ENCODE results near the gene KASH5. TPM values are rescaled to one million over a fixed set of nuclear protein-coding genes. Genes with fewer than 3 reads are reported as not detected.
"Not testable (repeated sequence)": the region's sequence is repeated elsewhere in the genome, so short reads cannot be mapped to it uniquely, and the experiment has no call there.

Gene KASH5
- total RNA-seq, 8 experiments from 2014 or later = 0.27 to 2.7 (median 0.51) TPM; not detected in 2

DNA sequence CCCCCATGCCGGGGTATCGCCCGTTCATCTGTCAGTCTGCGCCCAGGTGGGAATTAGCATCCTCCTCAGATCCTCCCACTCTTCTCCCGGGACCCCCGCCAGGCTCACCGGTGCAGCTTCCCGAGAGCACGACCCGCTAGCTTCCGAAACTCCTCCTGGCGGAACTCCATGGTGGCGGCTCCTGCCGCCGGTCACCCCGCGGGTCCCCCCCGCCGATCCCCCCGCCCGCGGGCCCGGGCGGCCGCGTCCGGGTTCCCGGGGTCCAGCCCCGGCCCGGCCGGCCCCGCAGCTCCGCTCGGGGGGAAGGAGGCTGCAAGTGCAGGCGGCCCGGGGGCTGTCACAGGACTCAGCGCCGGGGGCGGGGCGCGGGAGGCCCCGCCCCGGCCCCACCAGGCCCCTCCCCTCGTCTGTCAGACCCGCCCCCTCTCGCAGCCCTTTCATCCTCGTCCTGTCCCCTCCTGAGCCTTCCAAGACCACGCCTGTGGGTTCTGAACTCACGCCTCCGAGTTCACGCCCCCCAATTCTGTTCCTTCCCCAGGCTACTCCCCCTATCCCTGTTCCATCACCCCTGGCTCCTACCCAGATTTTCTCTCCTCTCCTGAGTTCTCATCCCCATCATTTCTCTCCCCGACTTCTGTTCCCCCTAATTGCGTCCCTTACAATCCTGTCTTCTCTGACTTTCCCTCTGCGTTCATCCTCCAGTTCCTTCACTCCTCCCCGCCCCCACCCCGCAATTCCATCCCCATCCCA is 53.3 kb downstream of the KASH5 start, which contains the start of gene SLC17A7:
Gene SLC17A7, minus strand, starts transcription at position 318 of the 750 bp plus-strand sequence. Its CDS starts 148 bp downstream, at position 170.
- in situ Hi-C loops (cut with MboI; ENCODE audit: low pct_unique_long_range_greater_than_20kb in 2 of 9, low sequenced_read_pairs in 9 of 9, unreplicated experiment in 9 of 9) = loop anchor here in 2 of 9 experiments (10.0 kb wide), 1 partner anchor 47 kb away; no protein-coding TSS in a partner anchor
- H3K27ac ChIP-seq = no peak within 1 kb of the TSS
- ATAC-seq (replicated peaks in 6 of 8) = peak in 2 of 8 experiments; percentile 3 to 4
- H3K4me1 ChIP-seq (replicated peaks in 1 of 2) = peaks cover 20 to 22% of the 10 kb centered on the region in 2 donors
- H3K4me3 ChIP-seq = peak within 1 kb of the TSS; percentile 21 to 40 (median 34)
- WGBS, 10 experiments = 0% methylated on average over 1 of the region's 56 CpGs; no CpG with 5 or more reads in 8 of the 10 experiments

GRCh38 chr19:49441960-49442350 is 53.9 kb downstream of the KASH5 start:
- ATAC-seq (replicated peaks in 6 of 8) = no peak
- in situ Hi-C loops (cut with MboI; ENCODE audit: low pct_unique_long_range_greater_than_20kb in 2 of 9, low sequenced_read_pairs in 9 of 9, unreplicated experiment in 9 of 9) = loop anchor here in 2 of 9 experiments (10.0 kb wide), 1 partner anchor 47 kb away; no protein-coding TSS in a partner anchor
- Histone ChIP-seq H3K27ac (no peak overlapping the region), H3K4me3 (peak overlapping the region in 2 of 5 donors; percentile 33 to 38), H3K4me1 (replicated peaks in 1 of 2) (peaks cover 15 to 16% of the 10 kb centered on the region in 2 donors)
- 0 to 80% (median 7%) methylated on average over 1 to 7 of the region's 14 CpGs; no CpG with 5 or more reads in 4 of the 10 experiments for WGBS, 10 experiments

DNA sequence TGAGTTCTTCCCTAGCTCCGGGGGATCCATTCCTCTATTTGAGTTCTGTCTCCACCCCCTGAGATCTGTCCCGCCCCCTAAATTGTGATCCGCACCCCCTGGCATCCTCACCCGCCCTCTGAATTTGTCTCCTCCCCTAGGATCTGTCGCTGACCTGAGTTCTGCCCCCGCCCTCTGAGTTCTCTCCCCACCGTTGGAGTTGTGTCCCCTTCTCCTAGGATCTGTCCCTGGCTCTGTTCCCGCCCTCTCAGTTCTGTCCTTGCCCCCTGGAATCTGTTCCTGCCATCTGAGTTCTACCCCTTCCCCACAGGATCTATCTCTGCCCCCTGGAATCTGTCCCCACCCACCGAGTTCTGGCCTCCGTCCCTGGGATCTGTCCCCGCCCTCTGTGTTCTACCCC is 54.3 kb downstream of the KASH5 start:
- ATAC-seq (replicated peaks in 6 of 8) = no peak
- 0% methylated on average over 1 of the region's 11 CpGs; no CpG with 5 or more reads in 9 of the 10 experiments for WGBS, 10 experiments
- Histone ChIP-seq H3K27ac (no peak overlapping the region), H3K4me1 (replicated peaks in 1 of 2) (peaks cover 11 to 12% of the 10 kb centered on the region in 2 donors), H3K4me3 (peak overlapping the region in 4 of 5 donors; percentile 33 to 40 (median 36))
- in situ Hi-C loops (cut with MboI; ENCODE audit: low pct_unique_long_range_greater_than_20kb in 2 of 9, low sequenced_read_pairs in 9 of 9, unreplicated experiment in 9 of 9) = loop anchor here in 2 of 9 experiments (10.0 kb wide), 1 partner anchor 48 kb away; no protein-coding TSS in a partner anchor

DNA sequence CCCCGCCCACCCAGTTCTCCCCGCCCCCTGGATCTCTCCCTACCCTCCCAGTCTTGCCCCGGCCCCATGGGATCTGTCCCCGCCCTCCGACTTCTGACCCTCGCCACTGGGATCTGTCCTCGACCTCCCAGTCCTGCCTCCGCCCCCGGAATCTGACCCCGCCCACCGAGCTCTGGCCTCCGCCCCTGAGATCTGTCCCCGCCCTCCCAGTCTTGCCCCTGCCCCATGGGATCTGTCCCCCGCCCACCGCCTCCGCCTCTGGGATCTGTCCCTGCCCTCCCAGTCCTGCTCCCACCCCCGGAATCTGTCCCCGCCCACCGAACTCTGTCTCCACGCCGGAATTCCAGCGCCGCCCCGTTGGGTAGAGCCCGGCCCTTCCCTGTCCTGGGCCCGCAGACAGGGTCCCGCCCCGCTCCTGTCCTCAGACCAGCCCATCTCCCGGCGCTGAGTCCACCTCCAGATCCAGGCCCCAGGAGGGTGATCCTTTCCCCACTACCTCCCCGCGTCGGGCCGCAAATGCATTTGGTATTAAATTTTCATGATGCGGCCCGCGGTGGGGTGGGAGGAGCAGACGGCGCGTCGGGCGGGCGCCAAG is 54.8 kb downstream of the KASH5 start:
- Histone ChIP-seq H3K4me1 (replicated peaks in 1 of 2) (peaks cover 10 to 12% of the 10 kb centered on the region in 2 donors), H3K27ac (peak overlapping the region in 1 of 2 donors; percentile 65), H3K4me3 (peak overlapping the region; percentile 32 to 40 (median 34))
- ATAC-seq (replicated peaks in 6 of 8) = peak; percentile 54 to 77 (median 72)
- 0% methylated on average over 2 of the region's 43 CpGs; no CpG with 5 or more reads in 9 of the 10 experiments for whole genome bisulfite sequencing, 10 experiments
- in situ Hi-C loops (cut with MboI; ENCODE audit: low pct_unique_long_range_greater_than_20kb in 2 of 9, low sequenced_read_pairs in 9 of 9, unreplicated experiment in 9 of 9) = loop anchor here in 2 of 9 experiments (10.0 kb wide), 1 partner anchor 48 kb away; no protein-coding TSS in a partner anchor

- H3K27ac ChIP-seq = peak overlapping the region in 1 of 2 donors; percentile 65
- H3K4me1 ChIP-seq (replicated peaks in 1 of 2) = peaks cover 10 to 12% of the 10 kb centered on the region in 2 donors
- WGBS, 10 experiments = 0 to 4% (median 0%) methylated on average over 1 to 14 of the region's 47 CpGs; no CpG with 5 or more reads in 2 of the 10 experiments
- peak overlapping the region; percentile 32 to 40 (median 34) for H3K4me3 ChIP-seq
- in situ Hi-C loops (cut with MboI; ENCODE audit: low pct_unique_long_range_greater_than_20kb in 2 of 9, low sequenced_read_pairs in 9 of 9, unreplicated experiment in 9 of 9) = loop anchor here in 2 of 9 experiments (10.0 kb wide), 1 partner anchor 49 kb away; no protein-coding TSS in a partner anchor
- ATAC-seq (replicated peaks in 6 of 8) = peak; percentile 80 to 91 (median 86)
Measured at GRCh38 chr19:49443366-49444099, 55.5 kb downstream of the KASH5 start.

DNA sequence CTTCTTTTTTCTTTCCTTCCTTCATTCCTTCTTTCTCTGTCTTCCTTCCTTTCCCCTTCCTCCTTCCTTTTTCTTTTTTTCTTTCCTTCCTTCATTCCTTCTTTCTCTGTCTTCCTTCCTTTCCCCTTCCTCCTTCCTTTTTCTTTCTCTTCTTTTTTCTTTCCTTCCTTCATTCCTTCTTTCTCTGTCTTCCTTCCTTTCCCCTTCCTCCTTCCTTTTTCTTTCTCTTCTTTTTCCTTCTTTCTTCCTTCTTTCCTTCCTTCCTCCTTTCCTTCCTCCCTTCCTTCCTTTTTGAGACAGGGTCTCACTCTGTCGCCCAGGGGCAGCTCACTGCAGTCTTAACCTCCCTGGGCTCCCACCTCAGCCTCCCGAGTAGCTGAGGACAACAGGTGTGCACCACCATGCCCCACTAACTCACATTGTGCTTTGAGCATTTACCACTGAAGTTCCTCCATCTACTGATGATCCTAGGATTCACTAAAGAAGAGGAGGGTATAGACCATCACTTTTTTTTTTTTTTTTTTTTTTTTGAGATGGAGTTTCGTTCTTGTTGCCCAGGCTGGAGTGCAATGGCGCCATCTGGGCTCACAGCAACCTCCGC is 56.2 kb downstream of the KASH5 start:
- peaks cover 10 to 12% of the 10 kb centered on the region in 2 donors for H3K4me1 ChIP-seq (replicated peaks in 1 of 2)
- ATAC-seq (replicated peaks in 6 of 8); H3K4me3 ChIP-seq; H3K27ac ChIP-seq: not testable (repeated sequence)
- WGBS, 10 experiments = 11 to 100% (median 60%) methylated on average over 1 to 5 of the region's 5 CpGs; no CpG with 5 or more reads in 1 of the 10 experiments
- in situ Hi-C loops (cut with MboI; ENCODE audit: low pct_unique_long_range_greater_than_20kb in 2 of 9, low sequenced_read_pairs in 9 of 9, unreplicated experiment in 9 of 9) = loop anchor here in 2 of 9 experiments (10.0 kb wide), 1 partner anchor 49 kb away; no protein-coding TSS in a partner anchor

GRCh38 chr19:49445997-49446396 is 57.9 kb downstream of the KASH5 start:
- peaks cover 8 to 9% of the 10 kb centered on the region in 2 donors for H3K4me1 ChIP-seq (replicated peaks in 1 of 2)
- no peak overlapping the region for H3K27ac ChIP-seq
- no peak for ATAC-seq (replicated peaks in 6 of 8)
- 80 to 100% (median 90%) methylated on average over 1 of the region's 3 CpGs; no CpG with 5 or more reads in 6 of the 10 experiments for WGBS, 10 experiments
- in situ Hi-C loops (cut with MboI; ENCODE audit: low pct_unique_long_range_greater_than_20kb in 2 of 9, low sequenced_read_pairs in 9 of 9, unreplicated experiment in 9 of 9) = loop anchor here in 2 of 9 experiments (10.0 kb wide), 1 partner anchor 51 kb away; no protein-coding TSS in a partner anchor
- H3K4me3 ChIP-seq = no peak overlapping the region

GRCh38 chr19:49447485-49448431 is 59.7 kb downstream of the KASH5 start:
- no peak overlapping the region for H3K4me3 ChIP-seq
- in situ Hi-C loops (cut with MboI; ENCODE audit: low pct_unique_long_range_greater_than_20kb in 2 of 9, low sequenced_read_pairs in 9 of 9, unreplicated experiment in 9 of 9) = loop anchor here in 2 of 9 experiments (10.0 kb wide), 1 partner anchor 53 kb away; no protein-coding TSS in a partner anchor
- no peak overlapping the region for H3K27ac ChIP-seq
- peaks cover 0 to 2% of the 10 kb centered on the region in 2 donors for H3K4me1 ChIP-seq (replicated peaks in 1 of 2)
- no peak for ATAC-seq (replicated peaks in 6 of 8)
- 58 to 100% (median 93%) methylated on average over 1 to 11 of the region's 32 CpGs; no CpG with 5 or more reads in 5 of the 10 experiments for WGBS, 10 experiments

DNA sequence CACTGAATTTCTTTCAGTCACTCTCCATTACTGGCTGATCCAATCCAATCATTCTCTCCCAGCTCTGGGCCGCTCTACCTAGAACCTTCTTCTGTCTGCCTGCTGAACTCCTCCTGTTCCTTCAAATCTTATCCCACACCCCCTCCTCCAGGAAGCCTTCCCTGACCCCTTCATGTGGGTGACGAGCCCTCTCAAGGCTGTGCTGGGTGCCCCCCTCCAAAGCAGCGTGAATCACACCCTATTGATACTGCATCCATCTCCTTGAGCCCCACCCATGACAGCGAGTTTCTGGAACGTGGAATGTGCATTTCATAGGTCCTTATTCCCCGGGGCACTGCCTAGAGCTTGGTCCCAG is 60.4 kb downstream of the KASH5 start:
- in situ Hi-C loops (cut with MboI; ENCODE audit: low pct_unique_long_range_greater_than_20kb in 2 of 9, low sequenced_read_pairs in 9 of 9, unreplicated experiment in 9 of 9) = loop anchor here in 2 of 9 experiments (10.0 kb wide), 1 partner anchor 54 kb away; no protein-coding TSS in a partner anchor
- 53 to 100% (median 96%) methylated on average over 1 to 6 of the region's 6 CpGs; no CpG with 5 or more reads in 3 of the 10 experiments for WGBS, 10 experiments
- Histone ChIP-seq H3K4me1 (replicated peaks in 1 of 2) (peaks cover 0 to 2% of the 10 kb centered on the region in 2 donors), H3K4me3 (no peak overlapping the region), H3K27ac (no peak overlapping the region)
- no peak for ATAC-seq (replicated peaks in 6 of 8)

- ATAC-seq (replicated peaks in 6 of 8) = no peak
- WGBS, 10 experiments = 20 to 100% (median 100%) methylated on average over 1 to 3 of the region's 7 CpGs; no CpG with 5 or more reads in 4 of the 10 experiments
- peak overlapping the region in 1 of 5 donors; percentile 64 for H3K4me3 ChIP-seq
- H3K4me1 ChIP-seq (replicated peaks in 1 of 2) = peaks cover 5 to 6% of the 10 kb centered on the region in 2 donors
- in situ Hi-C loops (cut with MboI; ENCODE audit: low pct_unique_long_range_greater_than_20kb in 2 of 9, low sequenced_read_pairs in 9 of 9, unreplicated experiment in 9 of 9) = no loop called here
- no peak overlapping the region for H3K27ac ChIP-seq
Measured at GRCh38 chr19:49450405-49450804, 62.4 kb downstream of the KASH5 start.
